ENCODE measurements around the gene PNMT.
A peak's percentile ranks its signal among the peaks of the same experiment; 100 is the strongest.

PNMT gene

DNA sequence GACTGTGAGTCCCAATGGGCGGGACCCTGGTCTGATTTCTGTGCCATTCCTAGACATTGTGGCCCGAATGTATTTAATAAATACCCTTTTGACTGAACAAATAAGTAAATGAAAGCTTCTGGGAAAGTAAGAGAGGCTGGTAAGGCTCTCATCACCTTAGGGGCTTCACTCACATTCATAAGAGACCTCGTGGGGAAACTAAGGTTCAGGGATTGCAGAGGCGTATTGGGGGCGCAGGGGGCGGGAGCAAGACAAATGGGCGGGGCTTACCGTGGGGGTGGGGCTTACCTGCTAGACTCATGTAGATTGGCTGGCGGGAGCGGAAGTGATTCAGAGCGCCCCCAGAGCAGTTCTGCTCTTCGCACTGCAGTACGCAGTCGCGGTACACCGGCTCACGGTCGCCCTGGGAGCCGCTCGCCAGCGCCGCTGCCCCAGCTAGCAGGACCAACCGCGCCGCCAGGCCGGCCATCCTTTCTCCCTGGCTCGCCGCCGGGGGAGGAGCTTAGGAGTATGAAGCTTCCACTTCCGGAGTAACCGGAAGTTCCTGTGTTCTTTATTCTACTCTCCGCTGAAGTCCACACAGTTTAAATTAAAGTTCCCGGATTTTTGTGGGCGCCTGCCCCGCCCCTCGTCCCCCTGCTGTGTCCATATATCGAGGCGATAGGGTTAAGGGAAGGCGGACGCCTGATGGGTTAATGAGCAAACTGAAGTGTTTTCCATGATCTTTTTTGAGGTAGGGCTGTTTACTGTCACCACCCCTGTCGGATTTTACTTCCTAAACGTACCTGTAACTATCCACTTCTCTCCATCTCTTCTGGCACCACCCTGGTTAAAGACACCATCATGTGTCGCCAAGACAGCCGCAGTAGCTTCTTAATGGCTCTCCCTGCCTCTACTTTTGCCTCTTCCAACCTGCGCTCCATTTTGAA lies 19.6 kb downstream of the PNMT start, which contains the start of gene PGAP3 (continued):
- no peak for TF ChIP-seq ZNF488 (tag by site-specific recombination; IDR thresholded peaks at IDR 0.05)
- TF ChIP-seq ZNF274 (IDR thresholded peaks at IDR 0.05; ENCODE audit: low read length) = no peak
- TF ChIP-seq ZNF274 (tag by site-specific recombination; IDR thresholded peaks at IDR 0.05; ENCODE audit: borderline replicate concordance) = no peak
- no peak for TF ChIP-seq ZNF280C (tag by site-specific recombination; IDR thresholded peaks at IDR 0.05)
- TF ChIP-seq ZNF629 (tag by site-specific recombination; IDR thresholded peaks at IDR 0.05) = peak; percentile 56; the same call in 1 of the 2 replicates
- 0 out of 2 replicates have a peak, but pooled peaks have one; percentile 48 for TF ChIP-seq KLF7 (tag by site-specific recombination; IDR thresholded peaks at IDR 0.05; ENCODE audit: borderline replicate concordance)
- TF ChIP-seq ZNF121 (tag by site-specific recombination; IDR thresholded peaks at IDR 0.05) = no peak
- TF ChIP-seq SP2 (tag by site-specific recombination; IDR thresholded peaks at IDR 0.05) = peak; percentile 95
- no peak for TF ChIP-seq ZNF19 (tag by site-specific recombination; IDR thresholded peaks at IDR 0.05; ENCODE audit: low read depth)
- TF ChIP-seq KLF10 (tag by site-specific recombination; IDR thresholded peaks at IDR 0.05) = peak; percentile 64
- TF ChIP-seq ZNF23 (tag by site-specific recombination; IDR thresholded peaks at IDR 0.05; ENCODE audit: borderline replicate concordance) = no peak
- TF ChIP-seq ZNF830 (tag by site-specific recombination; IDR thresholded peaks at IDR 0.05; ENCODE audit: low read depth) = no peak
- no peak for TF ChIP-seq ZNF404 (tag by site-specific recombination; IDR thresholded peaks at IDR 0.05)
- TF ChIP-seq, protein P1, sequence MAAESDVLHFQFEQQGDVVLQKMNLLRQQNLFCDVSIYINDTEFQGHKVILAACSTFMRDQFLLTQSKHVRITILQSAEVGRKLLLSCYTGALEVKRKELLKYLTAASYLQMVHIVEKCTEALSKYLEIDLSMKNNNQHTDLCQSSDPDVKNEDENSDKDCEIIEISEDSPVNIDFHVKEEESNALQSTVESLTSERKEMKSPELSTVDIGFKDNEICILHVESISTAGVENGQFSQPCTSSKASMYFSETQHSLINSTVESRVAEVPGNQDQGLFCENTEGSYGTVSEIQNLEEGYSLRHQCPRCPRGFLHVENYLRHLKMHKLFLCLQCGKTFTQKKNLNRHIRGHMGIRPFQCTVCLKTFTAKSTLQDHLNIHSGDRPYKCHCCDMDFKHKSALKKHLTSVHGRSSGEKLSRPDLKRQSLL (tag by site-specific recombination; IDR thresholded peaks at IDR 0.05) = no peak
- no peak for TF ChIP-seq ZSCAN23 (tag by site-specific recombination; IDR thresholded peaks at IDR 0.05)
- TF ChIP-seq SCRT1 (tag by site-specific recombination; IDR thresholded peaks at IDR 0.05; ENCODE audit: borderline replicate concordance) = no peak
- TF ChIP-seq ZNF391 (tag by site-specific recombination; IDR thresholded peaks at IDR 0.05; ENCODE audit: borderline replicate concordance, low read depth) = no peak
- 0 out of 2 replicates have a peak, but pooled peaks have one; percentile 35 for TF ChIP-seq YY1 (tag by site-specific recombination; IDR thresholded peaks at IDR 0.05)
- TF ChIP-seq FEZF1 (tag by site-specific recombination; IDR thresholded peaks at IDR 0.05) = no peak
- peak; percentile 52; the same call in 1 of the 2 replicates for TF ChIP-seq IKZF3 (tag by site-specific recombination; IDR thresholded peaks at IDR 0.05)
- TF ChIP-seq ZNF560 (tag by site-specific recombination; IDR thresholded peaks at IDR 0.05; ENCODE audit: borderline replicate concordance) = no peak
- TF ChIP-seq ZBTB11 (tag by site-specific recombination; conservative IDR thresholded peaks at IDR 0.05; ENCODE audit: low read depth) = peak; percentile 97
- no peak for TF ChIP-seq BCL11B (tag by site-specific recombination; IDR thresholded peaks at IDR 0.05; ENCODE audit: low read depth)
- TF ChIP-seq ZNF777 (tag by site-specific recombination; IDR thresholded peaks at IDR 0.05; ENCODE audit: borderline replicate concordance) = no peak
- TF ChIP-seq SALL2 (tag by site-specific recombination; IDR thresholded peaks at IDR 0.05; ENCODE audit: borderline replicate concordance) = no peak
- no peak for TF ChIP-seq HOXA7 (CRISPR knock-in tag; IDR thresholded peaks at IDR 0.05; ENCODE audit: borderline replicate concordance)
- no peak for TF ChIP-seq ZNF266 (tag by site-specific recombination; IDR thresholded peaks at IDR 0.05; ENCODE audit: low read depth)
- no peak for TF ChIP-seq ZNF510 (tag by site-specific recombination; IDR thresholded peaks at IDR 0.05; ENCODE audit: insufficient replicate concordance)
- no peak for TF ChIP-seq ZNF146 (tag by site-specific recombination; IDR thresholded peaks at IDR 0.05)
- TF ChIP-seq ZNF707 (tag by site-specific recombination; IDR thresholded peaks at IDR 0.05) = no peak
- peak; percentile 55; the same call in 1 of the 2 replicates for TF ChIP-seq ZNF561 (tag by site-specific recombination; IDR thresholded peaks at IDR 0.05; ENCODE audit: borderline replicate concordance)
- TF ChIP-seq ZNF544 (tag by site-specific recombination; IDR thresholded peaks at IDR 0.05) = no peak
- TF ChIP-seq ZNF2 (tag by site-specific recombination; IDR thresholded peaks at IDR 0.05) = peak; percentile 16; the same call in 1 of the 2 replicates
